RKO (cell line): ENCODE data around the gene C2orf78.
"Not testable (repeated sequence)": the region's sequence is repeated elsewhere in the genome, so short reads cannot be mapped to it uniquely, and the experiment has no call there.

Source experiments
- DNase-seq: peaks from one replicate; pipeline ENCODE4 v3.0.0-alpha.2; 2016; ENCODE audit warnings: low spot score

Gene C2orf78

GRCh38 chr2:73783883-73784282, at the start of gene C2orf78:
C2orf78 (plus strand) TSS chr2:73784183; CDS start chr2:73784310, 127 bp downstream.
- DNase-seq = not testable (repeated sequence)

- DNase-seq = no peak
Observed at GRCh38 chr2:73736378-73736777, 47.6 kb upstream of the C2orf78 start.

- peak; percentile 98 for DNase-seq
Observed at GRCh38 chr2:73736855-73737779, 46.9 kb upstream of the C2orf78 start, which contains the start of gene TPRKB. TPRKB (minus strand) TSS chr2:73737345; CDS start chr2:73734569, 2,776 bp downstream.

- no peak for DNase-seq
Observed at GRCh38 chr2:73739101-73739500, 44.9 kb upstream of the C2orf78 start.

- no peak for DNase-seq
Observed at GRCh38 chr2:73740767-73741166, 43.2 kb upstream of the C2orf78 start.

- no peak for DNase-seq
Observed at GRCh38 chr2:73746015-73746876, 37.7 kb upstream of the C2orf78 start.

- DNase-seq = no peak
Observed at GRCh38 chr2:73746877-73747208, 37.1 kb upstream of the C2orf78 start.

- no peak for DNase-seq
Observed at GRCh38 chr2:73749314-73749713, 34.7 kb upstream of the C2orf78 start.

- DNase-seq = not testable (repeated sequence)
Observed at GRCh38 chr2:73754332-73754731, 29.7 kb upstream of the C2orf78 start.

- no peak for DNase-seq
Observed at GRCh38 chr2:73759285-73759764, 24.7 kb upstream of the C2orf78 start.

GRCh38 chr2:73759904-73760303, 24.1 kb upstream of the C2orf78 start:
- no peak for DNase-seq

- DNase-seq = no peak
Observed at GRCh38 chr2:73762571-73762970, 21.4 kb upstream of the C2orf78 start.

GRCh38 chr2:73764945-73765344, 19.0 kb upstream of the C2orf78 start:
- no peak for DNase-seq

GRCh38 chr2:73766349-73766748, 17.6 kb upstream of the C2orf78 start:
- DNase-seq = no peak

- DNase-seq = no peak
Observed at GRCh38 chr2:73766994-73767393, 17.0 kb upstream of the C2orf78 start.

GRCh38 chr2:73770725-73771124, 13.3 kb upstream of the C2orf78 start:
- DNase-seq = no peak

- no peak for DNase-seq
Observed at GRCh38 chr2:73772819-73773218, 11.2 kb upstream of the C2orf78 start.

GRCh38 chr2:73776381-73776780, 7.6 kb upstream of the C2orf78 start:
- DNase-seq = no peak

- peak; percentile 52 for DNase-seq
Observed at GRCh38 chr2:73776869-73777519, 7.0 kb upstream of the C2orf78 start.

- peak; percentile 10 for DNase-seq
Observed at GRCh38 chr2:73778867-73779466, 5.0 kb upstream of the C2orf78 start.

GRCh38 chr2:73779467-73780236, 4.3 kb upstream of the C2orf78 start, which contains the start of gene DUSP11:
DUSP11 (minus strand) TSS chr2:73780103; CDS start chr2:73779974, 129 bp downstream.
- DNase-seq = peak; percentile 94
